GM21786 (cell line): ENCODE data around the gene CTBP2.

Source experiments
- ATAC-seq: cut with Tn5 transposase; IDR thresholded peaks from one replicate; pipeline ENCODE4 v1.9.1; 2021; ENCODE audit not compliant: unreplicated experiment

CTBP2 gene

GRCh38 chr10:124956764-124957163, 203.6 kb downstream of the CTBP2 start:
- ATAC-seq = no peak

- no peak for ATAC-seq
Observed at GRCh38 chr10:124955868-124956267, 204.5 kb downstream of the CTBP2 start.

DNA sequence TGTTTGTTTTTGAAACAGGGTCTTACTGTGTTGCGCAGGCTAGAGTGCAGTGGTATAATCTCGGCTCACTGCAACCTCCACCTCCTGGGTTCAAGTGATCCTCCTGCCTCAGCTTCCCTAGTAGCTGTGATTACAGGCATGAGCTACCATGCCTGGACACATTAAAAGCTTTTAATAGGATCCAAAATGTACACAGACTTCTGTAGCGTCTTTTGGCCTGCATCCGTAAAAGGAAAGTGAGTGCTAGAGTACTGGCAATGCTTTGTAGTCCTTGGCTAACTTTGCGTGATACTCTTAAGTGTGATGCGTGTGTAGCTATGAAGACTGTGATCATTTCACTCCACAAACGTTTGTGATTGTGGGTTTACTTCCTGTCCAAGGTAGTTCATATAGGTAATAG, 205.1 kb downstream of the CTBP2 start:
- ATAC-seq = no peak

GRCh38 chr10:124953421-124953820, 206.9 kb downstream of the CTBP2 start:
- ATAC-seq = no peak

- no peak for ATAC-seq
Observed at GRCh38 chr10:124952123-124952522, 208.2 kb downstream of the CTBP2 start.

GRCh38 chr10:124949543-124949942, 210.8 kb downstream of the CTBP2 start:
- no peak for ATAC-seq

- ATAC-seq = no peak
Observed at GRCh38 chr10:124946945-124947344, 213.4 kb downstream of the CTBP2 start.

DNA sequence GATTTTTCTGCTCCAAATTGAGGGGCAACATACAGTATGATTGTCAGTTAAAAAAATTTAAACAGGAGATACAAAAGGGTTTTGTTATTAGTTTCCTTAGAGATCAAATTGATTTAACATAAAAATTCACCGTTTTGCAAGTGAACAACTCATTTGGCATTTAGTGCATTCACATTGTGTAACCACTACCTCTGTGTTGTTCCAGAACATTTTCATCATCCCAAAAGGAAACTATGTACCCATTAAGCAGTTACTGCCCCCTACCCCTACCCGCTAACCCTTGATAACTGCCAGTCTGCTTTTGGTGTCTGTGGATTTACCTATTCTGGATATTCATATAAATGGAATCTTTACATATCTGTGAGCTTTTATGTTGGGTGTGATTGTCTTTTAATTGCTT, 215.4 kb downstream of the CTBP2 start:
- ATAC-seq = no peak

DNA sequence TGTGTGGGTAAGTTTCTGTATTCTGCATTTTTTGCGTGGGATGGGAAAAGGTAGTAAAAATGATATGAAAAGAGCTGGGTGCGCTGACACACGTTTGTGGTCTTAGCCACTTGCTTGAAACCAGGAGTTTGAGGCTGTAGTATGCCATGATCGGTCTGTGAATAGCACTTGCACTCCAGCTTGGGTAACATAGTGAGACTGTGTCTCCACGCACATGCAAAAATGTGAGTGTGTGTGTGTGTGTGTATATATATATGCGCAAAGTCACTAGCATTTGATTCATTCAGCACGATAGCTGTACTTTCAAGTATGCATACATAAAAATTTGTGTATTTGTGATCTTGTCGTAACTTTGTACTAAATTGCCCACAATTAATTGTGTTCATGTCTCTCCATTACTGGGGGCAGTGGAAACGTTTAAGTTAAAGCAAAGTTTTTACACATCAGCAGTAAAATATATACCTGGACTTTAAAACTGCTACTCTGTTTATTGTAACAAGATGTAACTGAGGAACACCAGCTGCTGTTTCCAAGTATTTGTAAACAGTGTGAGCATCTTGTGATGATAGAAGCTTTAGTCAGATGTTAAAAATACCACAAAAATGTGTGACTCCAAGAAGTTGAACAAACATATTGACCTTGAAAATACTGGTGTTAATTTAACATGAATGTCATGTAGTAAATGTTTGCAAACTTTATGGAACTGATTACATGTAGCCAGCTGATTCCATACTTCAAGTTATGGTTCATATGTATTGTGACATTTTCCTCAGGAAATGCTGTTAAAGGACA, 216.9 kb downstream of the CTBP2 start:
- no peak for ATAC-seq

DNA sequence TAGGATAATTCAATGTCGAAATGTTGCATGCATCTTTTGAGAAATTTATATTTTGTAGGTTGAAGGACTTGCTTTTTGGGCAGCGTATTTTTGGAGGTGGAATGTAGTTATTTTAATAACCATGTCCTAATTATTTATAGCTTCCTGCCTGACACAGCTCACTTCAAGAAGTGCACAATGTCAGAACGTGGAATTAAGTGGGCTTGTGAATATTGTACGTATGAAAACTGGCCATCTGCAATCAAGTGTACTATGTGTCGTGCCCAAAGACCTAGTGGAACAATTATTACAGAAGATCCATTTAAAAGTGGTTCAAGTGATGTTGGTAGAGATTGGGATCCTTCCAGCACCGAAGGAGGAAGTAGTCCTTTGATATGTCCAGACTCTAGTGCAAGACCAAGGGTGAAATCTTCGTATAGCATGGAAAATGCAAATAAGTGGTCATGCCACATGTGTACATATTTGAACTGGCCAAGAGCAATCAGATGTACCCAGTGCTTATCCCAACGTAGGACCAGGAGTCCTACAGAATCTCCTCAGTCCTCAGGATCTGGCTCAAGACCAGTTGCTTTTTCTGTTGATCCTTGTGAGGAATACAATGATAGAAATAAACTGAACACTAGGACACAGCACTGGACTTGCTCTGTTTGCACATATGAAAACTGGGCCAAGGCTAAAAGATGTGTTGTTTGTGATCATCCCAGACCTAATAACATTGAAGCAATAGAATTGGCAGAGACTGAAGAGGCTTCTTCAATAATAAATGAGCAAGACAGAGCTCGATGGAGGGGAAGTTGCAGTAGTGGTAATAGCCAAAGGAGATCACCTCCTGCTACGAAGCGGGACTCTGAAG, 217.8 kb downstream of the CTBP2 start:
- no peak for ATAC-seq

GRCh38 chr10:124941823-124942222, 218.5 kb downstream of the CTBP2 start, which contains the start of gene ZRANB1:
Gene ZRANB1, plus strand, starts transcription at chr10:124942123. Its CDS starts 371 bp downstream, at chr10:124942494.
- no peak for ATAC-seq

GRCh38 chr10:124939290-124939689, 221.1 kb downstream of the CTBP2 start:
- no peak for ATAC-seq

DNA sequence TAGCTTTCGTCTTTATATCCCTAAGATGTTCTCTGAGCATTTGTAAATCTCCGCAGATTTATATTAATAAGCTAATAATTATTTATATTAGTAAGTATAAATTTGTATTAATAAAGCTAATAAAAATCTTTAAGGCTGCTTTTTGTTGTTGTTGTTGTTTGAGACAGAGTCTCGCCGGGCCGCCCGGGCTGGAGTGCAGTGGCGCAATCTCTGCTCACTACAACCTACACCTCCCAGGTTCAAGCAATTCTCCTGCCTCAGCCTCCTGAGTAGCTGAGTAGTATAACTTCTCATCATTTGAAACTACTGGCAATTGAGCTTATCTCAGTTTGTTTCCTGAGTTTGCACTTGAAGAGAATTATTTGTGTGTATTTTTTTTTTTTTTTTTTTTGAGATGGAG, 223.6 kb downstream of the CTBP2 start:
- no peak for ATAC-seq

GRCh38 chr10:124935946-124936345, 224.4 kb downstream of the CTBP2 start:
- ATAC-seq = no peak
